SK-N-MC (cell line): ENCODE measurements around the gene BIRC6.

Source experiments
- EZH2 ChIP-seq: fragments of 200-600 bp; sonication (generic); IDR thresholded peaks from one replicate; pipeline ENCODE4 v1.6.1; 2017; ENCODE audit warnings: antibody characterized with exemption
- FOXP2 ChIP-seq: optimal IDR thresholded peaks from 2 replicates; pipeline ENCODE3; 2011; ENCODE audit warnings: mild to moderate bottlenecking, moderate library complexity; ENCODE audit not compliant: insufficient read depth; ENCODE audit errors: extremely low read length, control extremely low read depth
- POLR2AphosphoS5 ChIP-seq: IDR thresholded peaks from 2 replicates; pipeline ENCODE4 v1.6.1; 2012; ENCODE audit warnings: mild to moderate bottlenecking, low read depth, low read length, borderline replicate concordance

DNA sequence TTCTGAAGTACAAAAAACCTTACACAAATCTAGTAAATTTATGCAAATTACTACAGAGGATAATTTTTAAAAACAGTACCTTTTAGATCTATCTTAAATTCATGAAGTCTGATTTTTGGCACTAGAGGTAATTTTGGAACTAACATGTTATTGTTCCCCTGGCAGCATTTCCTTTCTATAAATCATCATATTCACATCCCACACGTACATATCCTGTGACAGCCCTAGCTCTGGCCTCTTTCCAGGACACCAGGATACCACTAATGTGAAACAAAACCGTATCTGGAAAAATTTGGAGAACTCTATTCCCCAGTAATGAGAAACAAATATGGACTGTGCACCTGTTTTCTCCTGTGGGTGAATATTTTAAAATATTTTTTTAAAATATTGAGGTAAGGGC is 14.0 kb upstream of the BIRC6 start:
- TF ChIP-seq FOXP2 = no peak
- no peak for TF ChIP-seq EZH2
- TF ChIP-seq POLR2AphosphoS5 = no peak
